IPS-11a (cell line): ENCODE data around the gene ZNF716.
"Not testable (repeated sequence)": the region's sequence is repeated elsewhere in the genome, so short reads cannot be mapped to it uniquely, and the experiment has no call there.

Experiments used
- H3K4me3 ChIP-seq: one replicate; pipeline ENCODE4 v1.5.1; 2013; ENCODE audit warnings: low read depth, low read length, control low read depth

Gene ZNF716

GRCh38 chr7:57449904-57450303, at the start of gene ZNF716:
Gene ZNF716, plus strand, starts transcription at chr7:57450177. Its CDS starts 112 bp downstream, at chr7:57450289.
- no peak within 1 kb of the TSS for H3K4me3 ChIP-seq

GRCh38 chr7:57400531-57401155, 49.3 kb upstream of the ZNF716 start:
- H3K4me3 ChIP-seq = no peak overlapping the region

GRCh38 chr7:57403051-57403450, 46.9 kb upstream of the ZNF716 start:
- not testable (repeated sequence) for H3K4me3 ChIP-seq

GRCh38 chr7:57403601-57404342, 46.2 kb upstream of the ZNF716 start:
- H3K4me3 ChIP-seq = no peak overlapping the region

GRCh38 chr7:57404343-57404966, 45.5 kb upstream of the ZNF716 start:
- no peak overlapping the region for H3K4me3 ChIP-seq

- no peak overlapping the region for H3K4me3 ChIP-seq
Observed at GRCh38 chr7:57404967-57405421, 45.0 kb upstream of the ZNF716 start.

GRCh38 chr7:57407125-57407524, 42.9 kb upstream of the ZNF716 start:
- no peak overlapping the region for H3K4me3 ChIP-seq

GRCh38 chr7:57412168-57412567, 37.8 kb upstream of the ZNF716 start:
- H3K4me3 ChIP-seq = no peak overlapping the region

- no peak overlapping the region for H3K4me3 ChIP-seq
Observed at GRCh38 chr7:57412618-57413017, 37.4 kb upstream of the ZNF716 start.

GRCh38 chr7:57413529-57414398, 36.2 kb upstream of the ZNF716 start:
- no peak overlapping the region for H3K4me3 ChIP-seq

- no peak overlapping the region for H3K4me3 ChIP-seq
Observed at GRCh38 chr7:57414415-57414814, 35.6 kb upstream of the ZNF716 start.

GRCh38 chr7:57414852-57415251, 35.1 kb upstream of the ZNF716 start:
- H3K4me3 ChIP-seq = no peak overlapping the region

GRCh38 chr7:57415326-57415725, 34.7 kb upstream of the ZNF716 start:
- no peak overlapping the region for H3K4me3 ChIP-seq

GRCh38 chr7:57415730-57416129, 34.2 kb upstream of the ZNF716 start:
- H3K4me3 ChIP-seq = no peak overlapping the region

GRCh38 chr7:57416601-57417358, 33.2 kb upstream of the ZNF716 start:
- no peak overlapping the region for H3K4me3 ChIP-seq

GRCh38 chr7:57417736-57418135, 32.2 kb upstream of the ZNF716 start:
- H3K4me3 ChIP-seq = no peak overlapping the region

GRCh38 chr7:57423768-57424167, 26.2 kb upstream of the ZNF716 start:
- H3K4me3 ChIP-seq = no peak overlapping the region

- H3K4me3 ChIP-seq = no peak overlapping the region
Observed at GRCh38 chr7:57424515-57425238, 25.3 kb upstream of the ZNF716 start.

GRCh38 chr7:57425239-57425944, 24.6 kb upstream of the ZNF716 start:
- no peak overlapping the region for H3K4me3 ChIP-seq
